B cell (primary cell): ENCODE data around the gene RNF11. TPM values are rescaled to one million over a fixed set of nuclear protein-coding genes. Genes with fewer than 3 reads are reported as not detected.

Experiments
- ATAC-seq: fragments of 200-7000 bp; cut with Tn5 transposase; one replicate; pipeline ENCODE4 v1.10.0; 2021; ENCODE audit warnings: low read depth, mild to moderate bottlenecking, moderate number of reproducible peaks, moderate library complexity
- CTCF ChIA-PET: fragments of 350-600 bp; sonication (Branson Sonifier 250); formaldehyde crosslinking; loops from one replicate; lab custom pipeline; 2021; ENCODE audit warnings: antibody characterized with exemption, inconsistent platforms; lab: Charles Lee
- POLR2A ChIA-PET: fragments of 350-600 bp; sonication (Branson Sonifier 250); formaldehyde crosslinking; loops from one replicate; lab custom pipeline; 2021; ENCODE audit warnings: antibody characterized with exemption; lab: Charles Lee
- DNase-seq: peaks from one replicate; pipeline ENCODE4 v3.0.0; 2013
- H2AFZ ChIP-seq: 2 replicates; pipeline ENCODE4 v1.6.1; 2012; ENCODE audit warnings: mild to moderate bottlenecking, low read depth, low read length; ENCODE audit not compliant: insufficient read depth, poor library complexity, severe bottlenecking
- H3K27ac ChIP-seq, 2 donors: 1 replicate in 1 of 2; 2 replicates in 1 of 2; pipeline ENCODE4 v1.5.1; 2012 to 2013; ENCODE audit warnings: low read length in 2 of 2, mild to moderate bottlenecking in 2 of 2, moderate library complexity in 1 of 2
- H3K27me3 ChIP-seq, 4 experiments: fragments of 200-600 bp in 1 of 4; sonication (generic) in 1 of 4; replicated peaks in 1 of 4; 1 replicate in 2 of 4; 2 replicates in 2 of 4; pipeline versions ENCODE4 v1.6.1 to v1.7.0; 2013 to 2016; ENCODE audit warnings: low read length in 3 of 4, mild to moderate bottlenecking in 2 of 4, mixed read lengths in 1 of 4, moderate library complexity in 1 of 4; ENCODE audit not compliant: insufficient read depth in 4 of 4, control insufficient read depth in 3 of 4; ENCODE audit errors: control extremely low read depth in 1 of 4
- H3K36me3 ChIP-seq, 2 experiments: replicated peaks in 1 of 2; 1 replicate in 1 of 2; 2 replicates in 1 of 2; pipeline versions ENCODE4 v1.6.1 to v1.7.1; 2013; ENCODE audit warnings: low read length in 1 of 2; ENCODE audit not compliant: insufficient read depth in 2 of 2, control insufficient read depth in 1 of 2; ENCODE audit errors: control extremely low read depth in 1 of 2, extremely low read depth in 1 of 2
- H3K4me1 ChIP-seq, 2 donors: fragments of 200-600 bp in 1 of 2; sonication (generic) in 1 of 2; 1 replicate in 1 of 2; 2 replicates in 1 of 2; pipeline versions ENCODE4 v1.5.1 to v1.6.1; 2013 to 2017; ENCODE audit warnings: low read length in 2 of 2; ENCODE audit not compliant: control insufficient read depth in 2 of 2, insufficient read depth in 2 of 2
- H3K4me2 ChIP-seq: replicated peaks from 2 replicates; pipeline ENCODE3; 2012; ENCODE audit warnings: mild to moderate bottlenecking, low read depth, low read length; ENCODE audit not compliant: poor library complexity, severe bottlenecking
- H3K4me3 ChIP-seq, 5 experiments: fragments of 200-600 bp in 1 of 5; sonication (generic) in 1 of 5; 1 replicate in 3 of 5; 2 replicates in 2 of 5; pipeline versions ENCODE4 v1.5.1 to v1.7.0; 2011 to 2016; ENCODE audit warnings: low read length in 4 of 5, mild to moderate bottlenecking in 4 of 5, low read depth in 2 of 5, control low read depth in 1 of 5, moderate library complexity in 1 of 5; ENCODE audit not compliant: insufficient read depth in 1 of 5; ENCODE audit errors: control extremely low read depth in 1 of 5, extremely low read depth in 1 of 5
- H3K79me2 ChIP-seq: fragments of 200-600 bp; sonication (generic); one replicate; pipeline ENCODE4 v1.6.0; 2016; ENCODE audit warnings: low read length; ENCODE audit not compliant: control insufficient read depth, insufficient read depth
- H3K9ac ChIP-seq: fragments of 200-600 bp; sonication (generic); 2 replicates; pipeline ENCODE4 v1.6.1; 2017; ENCODE audit warnings: mild to moderate bottlenecking, low read length, moderate library complexity
- H3K9me3 ChIP-seq, 3 donors: one replicate each; pipeline versions ENCODE4 v1.6.1 to v1.7.1; 2013; ENCODE audit warnings: low read length in 2 of 3; ENCODE audit not compliant: control insufficient read depth in 2 of 3, insufficient read depth in 1 of 3; ENCODE audit errors: control extremely low read depth in 1 of 3
- H4K20me1 ChIP-seq: 2 replicates; pipeline ENCODE4 v1.6.0; 2012; ENCODE audit warnings: mild to moderate bottlenecking, low read length; ENCODE audit not compliant: insufficient read depth, control insufficient read depth, poor library complexity, severe bottlenecking
- H3K27ac Mint-ChIP-seq: one replicate; pipeline ENCODE4 v1.8.0; 2021; ENCODE audit warnings: mixed read lengths
- H3K27me3 Mint-ChIP-seq: one replicate; pipeline ENCODE4 v1.8.0; 2021; ENCODE audit warnings: mixed read lengths
- H3K4me1 Mint-ChIP-seq: one replicate; pipeline ENCODE4 v1.8.0; 2021; ENCODE audit warnings: mixed read lengths
- H3K4me3 Mint-ChIP-seq: one replicate; pipeline ENCODE4 v1.8.0; 2021; ENCODE audit warnings: mixed read lengths
- H3K9me3 Mint-ChIP-seq: one replicate; pipeline ENCODE4 v1.8.0; 2022; ENCODE audit warnings: mixed read lengths; ENCODE audit not compliant: insufficient read depth
- CTCF ChIP-seq: fragments of 200-600 bp; IDR thresholded peaks from one replicate; pipeline ENCODE4 v1.8.0; 2022; ENCODE audit warnings: antibody characterized with exemption, mild to moderate bottlenecking
- EZH2 ChIP-seq: IDR thresholded peaks from 2 replicates; pipeline ENCODE4 v1.6.1; 2012; ENCODE audit warnings: borderline replicate concordance, low read depth, mild to moderate bottlenecking, moderate library complexity, low read length; ENCODE audit not compliant: insufficient read depth, poor library complexity, severe bottlenecking
- WGBS: methylation state at CpG from one replicate; pipeline ENCODE4 v1.1.5; 2013; ENCODE audit warnings: missing lambda C conversion rate; ENCODE audit not compliant: insufficient coverage; 5-methylcytosine and 5-hydroxymethylcytosine counted together
- intact Hi-C: fragments of 100-400 bp; cut with micrococcal nuclease; formaldehyde crosslinking; loops from one replicate; pipeline ENCODE4 v1.10.0; 2022
- polyA plus RNA-seq: library from polyadenylated mRNA; depleted of rRNA; stranded (reverse); fragments of >200 nt; gene quantifications from 2 replicates; pipeline ENCODE4 v1.2.3, GENCODE V29; 2012
- total RNA-seq, 2 donors: library from RNA; stranded (reverse); fragments of 120-200 nt in 1 of 2; gene quantifications; 1 replicate in 1 of 2; 2 replicates in 1 of 2; pipeline versions ENCODE4 v1.2.3 to v1.2.4, GENCODE V29; 2013 to 2022

RNF11 gene
- total and polyA plus RNA-seq, 2 donors (not counting 1 experiment from before 2014, with no cell fraction given), result 10.0 to 20.6 TPM

- ATAC-seq (no peak), DNase-seq (no peak)
- ChIA-PET POLR2A (no interaction called here), CTCF (interaction anchor here (1.0 kb wide), 1 partner anchor 25 kb away, joined by 3 read pairs; no protein-coding TSS in a partner anchor)
- H3K9me3 ChIP-seq, result no peaks in the 10 kb centered on the region
- no peaks in the 10 kb centered on the region for H3K27me3 Mint-ChIP-seq
- no peak overlapping the region for H3K4me3 Mint-ChIP-seq
- H3K27ac Mint-ChIP-seq, result no peak overlapping the region
- H3K27me3 ChIP-seq, result peaks cover 0 to under 1% (median 0%) of the 10 kb centered on the region in 4 experiments
- intact Hi-C loops, result no loop called here
- no peak overlapping the region for H3K4me3 ChIP-seq
- H3K27ac ChIP-seq, result no peak overlapping the region
- H3K79me2 ChIP-seq, result no peaks in the 10 kb centered on the region
- no peak overlapping the region for H3K9ac ChIP-seq
- no peaks in the 10 kb centered on the region for H3K9me3 Mint-ChIP-seq
- WGBS, result no CpG with 5 or more reads among the region's 2 CpGs
- H3K4me2 ChIP-seq, result no peak overlapping the region
- no peaks in the 10 kb centered on the region for H4K20me1 ChIP-seq
- no peaks in the 10 kb centered on the region for H3K4me1 ChIP-seq
- H3K36me3 ChIP-seq, result no peaks in the 10 kb centered on the region
- no peak for TF ChIP-seq EZH2
- TF ChIP-seq CTCF, result no peak
- no peak overlapping the region for H2AFZ ChIP-seq
- H3K4me1 Mint-ChIP-seq, result no peaks in the 10 kb centered on the region
Observed at GRCh38 chr1:51321924-51322280, 85.8 kb downstream of the RNF11 start.

GRCh38 chr1:51322417-51323101 lies 86.5 kb downstream of the RNF11 start:
- DNase-seq, result no peak
- Mint-ChIP-seq H3K4me1 (no peaks in the 10 kb centered on the region), H3K27me3 (peaks cover 3% of the 10 kb centered on the region), H3K9me3 (no peaks in the 10 kb centered on the region), H3K27ac (no peak overlapping the region), H3K4me3 (no peak overlapping the region)
- no peak for TF ChIP-seq CTCF
- no peak for TF ChIP-seq EZH2
- Histone ChIP-seq H3K4me3 (no peak overlapping the region), H3K9me3 (no peaks in the 10 kb centered on the region), H2AFZ (no peak overlapping the region), H3K27ac (no peak overlapping the region), H3K4me2 (no peak overlapping the region), H3K36me3 (no peaks in the 10 kb centered on the region), H3K79me2 (no peaks in the 10 kb centered on the region), H3K9ac (no peak overlapping the region), H3K4me1 (no peaks in the 10 kb centered on the region), H3K27me3 (peaks cover 0 to 2% (median 0%) of the 10 kb centered on the region in 4 experiments), H4K20me1 (no peaks in the 10 kb centered on the region)
- ChIA-PET POLR2A (no interaction called here), CTCF (interaction anchor here (1.0 kb wide), 1 partner anchor 26 kb away, joined by 3 read pairs; no protein-coding TSS in a partner anchor)
- WGBS, result 89% methylated on average over 1 of the region's 4 CpGs
- ATAC-seq, result no peak
- intact Hi-C loops, result no loop called here
